Fibroblast of skin of left quadriceps (primary cell): ENCODE data around the gene PITPNC1.
"Not testable (repeated sequence)": the region's sequence is repeated elsewhere in the genome, so short reads cannot be mapped to it uniquely, and the experiment has no call there.

Experiments used
- DNase-seq, 2 experiments: peaks; one replicate each; pipeline ENCODE4 v3.0.0-alpha.2; 2013; ENCODE audit warnings: low read depth in 2 of 2

The PITPNC1 gene

GRCh38 chr17:67401106-67401505 is 24.0 kb downstream of the PITPNC1 start:
- no peak for DNase-seq

GRCh38 chr17:67401598-67402504 is 24.8 kb downstream of the PITPNC1 start:
- no peak for DNase-seq

GRCh38 chr17:67403065-67403464 is 26.0 kb downstream of the PITPNC1 start:
- DNase-seq, result no peak

- no peak for DNase-seq
Observed at GRCh38 chr17:67403483-67403882, 26.4 kb downstream of the PITPNC1 start.

GRCh38 chr17:67408455-67408830 is 31.4 kb downstream of the PITPNC1 start:
- DNase-seq, result not testable (repeated sequence)

- DNase-seq, result no peak
Observed at GRCh38 chr17:67411397-67411796, 34.3 kb downstream of the PITPNC1 start.

GRCh38 chr17:67412032-67412431 is 35.0 kb downstream of the PITPNC1 start:
- no peak for DNase-seq

GRCh38 chr17:67412941-67413340 is 35.9 kb downstream of the PITPNC1 start:
- no peak for DNase-seq

- DNase-seq, result no peak
Observed at GRCh38 chr17:67413388-67413787, 36.3 kb downstream of the PITPNC1 start.

GRCh38 chr17:67414130-67414529 is 37.0 kb downstream of the PITPNC1 start:
- DNase-seq, result no peak

- no peak for DNase-seq
Observed at GRCh38 chr17:67414559-67414958, 37.5 kb downstream of the PITPNC1 start.

GRCh38 chr17:67415291-67415690 is 38.2 kb downstream of the PITPNC1 start:
- no peak for DNase-seq

GRCh38 chr17:67417507-67417906 is 40.4 kb downstream of the PITPNC1 start:
- DNase-seq, result no peak

GRCh38 chr17:67420994-67421393 is 43.9 kb downstream of the PITPNC1 start:
- no peak for DNase-seq

- DNase-seq, result no peak
Observed at GRCh38 chr17:67421869-67422273, 44.8 kb downstream of the PITPNC1 start.

- DNase-seq, result not testable (repeated sequence)
Observed at GRCh38 chr17:67422296-67422695, 45.2 kb downstream of the PITPNC1 start.

GRCh38 chr17:67422897-67423296 is 45.8 kb downstream of the PITPNC1 start:
- no peak for DNase-seq

- DNase-seq, result no peak
Observed at GRCh38 chr17:67425571-67426160, 48.6 kb downstream of the PITPNC1 start.

- DNase-seq, result no peak
Observed at GRCh38 chr17:67427424-67427823, 50.3 kb downstream of the PITPNC1 start.

GRCh38 chr17:67430515-67430914 is 53.4 kb downstream of the PITPNC1 start:
- not testable (repeated sequence) for DNase-seq

- peak; percentile 63 to 71 for DNase-seq
Observed at GRCh38 chr17:67431249-67432015, 54.4 kb downstream of the PITPNC1 start.

- no peak for DNase-seq
Observed at GRCh38 chr17:67433248-67433924, 56.3 kb downstream of the PITPNC1 start.
